22Rv1 (cell line): ENCODE results near the gene PRR5.

ENCODE experiments used
- CTCF ChIP-seq: fragments of 450-650 bp; IDR thresholded peaks from 2 replicates; pipeline ENCODE4 v1.5.1; 2017; ENCODE audit warnings: mild to moderate bottlenecking
- ZFX ChIP-seq: fragments of 450-650 bp; IDR thresholded peaks from 2 replicates; pipeline ENCODE4 v1.6.1; 2017; ENCODE audit warnings: antibody characterized with exemption, borderline replicate concordance

- TF ChIP-seq CTCF (no peak), ZFX (no peak)
Measured at GRCh38 chr22:44686873-44687600, 15.0 kb upstream of the PRR5 start.
